DMS53 treated with DMSO at 0.1 percent for 48 hours (cell line): ENCODE data around the gene PTPN3.
"Not testable (repeated sequence)": the region's sequence is repeated elsewhere in the genome, so short reads cannot be mapped to it uniquely, and the experiment has no call there.

Experiments used
- DNase-seq: peaks from one replicate; lab custom pipeline; 2025; ENCODE audit not compliant: unreplicated experiment; lab: John Stamatoyannopoulos, UW

The PTPN3 gene

DNA sequence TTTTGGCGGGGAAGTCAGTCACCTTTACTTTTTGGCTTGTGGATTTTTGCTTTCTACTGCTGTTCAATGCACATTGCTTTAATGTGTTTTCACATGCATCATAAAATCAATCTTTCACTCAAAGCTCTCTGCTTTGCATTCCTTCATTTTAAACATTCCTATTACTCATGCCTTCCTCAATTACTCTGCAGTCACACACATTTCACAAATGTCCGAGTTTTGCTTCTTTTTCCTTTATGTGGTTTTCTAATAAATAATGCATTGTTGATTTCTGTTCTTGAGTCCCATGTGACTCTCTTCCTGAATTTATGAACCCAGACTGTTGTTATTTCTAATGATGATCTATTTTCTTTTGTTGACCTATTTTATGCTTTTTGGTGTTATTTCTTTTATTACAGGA lies 95.0 kb downstream of the PTPN3 start:
- no peak for DNase-seq

DNA sequence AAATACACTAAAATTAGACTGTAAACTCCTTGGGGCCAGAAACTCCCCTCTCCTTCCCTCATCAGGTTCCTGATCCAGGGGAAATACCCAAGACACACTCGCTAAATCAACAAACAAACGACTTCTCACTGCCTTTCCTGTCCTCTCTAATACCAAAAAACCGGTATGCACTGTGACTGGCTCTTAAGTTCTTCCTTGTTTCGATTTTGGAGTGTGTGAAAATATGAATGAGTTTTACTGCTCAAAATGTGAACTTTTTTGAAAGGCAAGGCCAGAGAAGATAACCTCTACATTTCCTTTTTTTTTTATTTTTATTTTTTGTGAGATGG lies 96.2 kb downstream of the PTPN3 start:
- no peak for DNase-seq

DNA sequence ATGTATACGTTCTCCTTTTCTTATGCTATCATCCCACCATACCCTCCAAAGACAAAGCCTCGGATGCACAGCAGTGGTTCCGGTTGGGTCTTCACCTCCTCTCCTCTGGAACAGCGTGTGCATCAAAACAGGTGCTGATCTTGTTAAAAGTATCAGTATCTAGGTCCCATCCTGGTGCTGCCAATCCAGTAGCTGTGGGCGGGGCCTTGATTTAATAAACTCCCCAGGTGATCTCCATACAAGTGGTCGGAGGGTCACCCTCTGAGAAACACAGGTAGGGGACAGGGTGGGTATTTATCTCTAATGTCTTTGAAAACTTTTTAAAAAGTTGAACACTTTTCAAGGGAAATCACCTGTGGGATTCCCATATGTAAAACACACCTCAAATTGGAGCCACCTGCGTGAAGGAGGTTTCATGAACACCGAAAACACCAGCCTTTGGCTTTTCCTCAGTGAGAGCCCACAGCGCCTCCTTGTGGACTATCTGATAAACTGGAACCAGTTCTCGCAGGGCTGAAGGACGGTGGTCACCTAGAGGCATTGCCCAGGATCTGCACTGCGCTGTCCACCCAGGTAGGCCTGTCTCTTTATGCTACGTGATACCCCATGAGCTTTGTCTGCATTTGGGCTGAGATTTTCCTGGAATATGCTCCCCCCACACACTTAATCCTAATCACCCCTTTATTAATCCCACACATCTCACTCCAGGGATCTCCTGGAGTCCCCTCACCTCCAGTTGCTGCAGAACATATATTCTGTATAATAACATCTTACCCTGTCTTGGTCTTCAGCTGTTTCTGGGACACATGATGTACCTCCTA lies 96.7 kb downstream of the PTPN3 start:
- peak; percentile 3 for DNase-seq

DNA sequence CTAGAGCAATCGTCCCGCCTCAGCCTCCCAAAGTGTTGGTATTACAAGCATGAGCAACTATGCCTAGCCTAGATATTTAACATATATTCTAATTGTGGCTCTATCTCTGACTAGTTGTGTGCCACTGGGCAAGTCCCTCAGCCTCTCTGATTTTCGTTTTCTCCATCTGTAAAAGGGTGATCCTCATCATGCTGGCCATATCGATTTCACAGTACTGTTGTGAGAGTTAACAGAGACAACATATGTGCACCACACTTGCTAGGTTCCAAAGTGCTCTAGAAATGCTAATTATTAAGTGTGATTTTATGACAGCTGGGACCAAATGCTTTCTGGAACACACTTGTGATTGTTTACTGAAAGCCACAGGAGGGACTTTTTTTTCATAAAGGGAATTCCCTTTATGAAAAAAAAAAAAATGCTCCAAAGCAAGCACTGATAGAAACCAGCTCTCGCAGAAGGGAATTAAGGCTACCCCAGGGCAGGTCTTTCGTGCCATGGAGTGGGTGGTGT lies 98.8 kb downstream of the PTPN3 start:
- DNase-seq, result no peak

DNA sequence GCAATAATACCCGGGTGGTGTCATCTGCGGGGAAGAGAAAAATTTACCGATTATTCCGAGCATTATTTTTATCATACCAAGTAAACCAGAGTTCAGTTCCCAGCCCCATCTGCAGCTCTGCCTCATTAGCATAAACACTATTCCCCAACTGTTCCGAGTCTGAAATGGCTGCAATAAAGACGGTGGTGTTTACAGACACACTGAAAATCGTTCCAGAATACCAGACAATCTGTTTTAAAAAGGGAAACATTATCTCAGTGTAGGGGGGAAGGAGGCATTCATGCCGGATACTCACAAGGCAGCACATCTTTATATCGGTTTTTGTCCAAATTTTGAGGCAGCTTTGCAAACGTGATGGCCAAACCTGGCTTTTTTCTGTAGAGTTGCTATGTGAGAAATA lies 106.9 kb downstream of the PTPN3 start:
- DNase-seq, result no peak

DNA sequence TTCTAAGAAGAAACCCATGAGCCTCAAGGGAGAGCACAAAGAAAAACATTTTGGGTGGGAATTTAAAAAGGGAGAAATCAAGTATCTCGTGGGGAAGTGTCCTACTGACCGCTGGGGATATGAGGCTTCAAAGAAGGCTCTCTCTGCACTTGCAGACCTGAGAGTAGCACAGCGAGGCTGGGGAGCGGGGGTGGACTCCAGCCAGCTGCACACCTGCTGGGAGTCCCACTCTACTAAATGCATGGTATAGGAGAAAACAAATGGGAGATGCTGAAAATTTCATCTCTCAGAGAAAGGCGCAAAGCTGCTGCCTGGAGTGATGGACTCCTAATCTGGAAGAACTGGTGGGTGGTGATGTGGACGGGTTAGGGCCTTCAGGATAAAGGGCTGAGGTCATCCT lies 110.3 kb downstream of the PTPN3 start:
- DNase-seq, result no peak

DNA sequence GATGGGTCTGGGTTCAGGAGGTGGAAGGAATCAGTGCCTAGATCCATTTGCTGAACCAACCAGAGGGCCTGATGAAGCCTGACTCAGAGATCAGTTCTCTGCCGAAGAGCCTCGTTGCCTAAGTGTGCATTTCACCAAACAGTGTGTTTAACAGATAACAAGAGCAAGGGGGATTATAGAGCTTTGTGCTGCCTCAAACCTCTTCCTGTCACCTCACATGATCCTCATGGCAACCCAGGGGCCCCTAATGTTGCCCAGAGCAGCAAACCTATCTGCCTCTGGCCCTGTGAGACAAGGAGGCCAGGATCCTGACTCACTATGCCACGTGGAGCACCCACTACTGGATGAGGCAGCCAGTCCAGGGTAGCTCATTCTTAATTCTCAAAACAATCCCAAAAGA lies 110.9 kb downstream of the PTPN3 start:
- no peak for DNase-seq

DNA sequence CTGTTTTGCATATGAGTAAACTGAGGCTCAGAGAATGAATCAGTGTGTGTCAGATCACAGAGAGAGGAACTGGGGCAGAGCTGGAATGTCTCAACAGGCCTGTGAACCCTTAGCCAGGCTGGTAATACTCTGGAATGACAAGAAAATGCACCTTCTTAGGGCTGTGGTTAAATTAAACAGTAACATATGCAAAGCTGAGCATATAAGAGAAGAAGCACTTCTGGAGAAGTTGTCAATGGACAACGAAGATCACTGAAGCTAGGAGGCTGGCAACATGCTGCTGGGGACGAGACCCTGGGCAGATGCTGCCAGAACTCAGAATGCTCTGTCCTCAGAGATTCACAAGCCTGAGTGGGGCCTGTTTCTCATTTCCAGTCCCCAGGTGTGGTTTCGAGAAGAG lies 112.6 kb downstream of the PTPN3 start:
- no peak for DNase-seq

DNA sequence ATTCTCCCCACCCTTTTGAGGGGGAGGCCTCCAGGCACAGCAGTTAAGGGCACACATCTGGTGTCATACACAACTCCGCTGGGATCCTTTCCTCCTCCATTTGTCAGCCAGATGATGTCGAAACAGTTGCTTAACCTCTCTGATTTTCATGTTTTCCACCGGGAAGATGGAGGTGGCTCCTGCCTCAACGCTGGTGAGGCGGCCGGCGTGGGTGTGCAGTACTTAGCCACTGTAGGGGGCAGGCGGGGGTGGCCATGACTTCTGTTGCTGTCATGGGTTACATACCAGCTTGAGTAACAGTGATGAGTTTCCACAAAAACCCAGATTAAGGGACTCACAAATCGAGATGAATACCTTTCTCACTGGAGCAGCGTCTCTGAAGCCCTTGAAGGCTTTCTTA lies 114.2 kb downstream of the PTPN3 start:
- no peak for DNase-seq

DNA sequence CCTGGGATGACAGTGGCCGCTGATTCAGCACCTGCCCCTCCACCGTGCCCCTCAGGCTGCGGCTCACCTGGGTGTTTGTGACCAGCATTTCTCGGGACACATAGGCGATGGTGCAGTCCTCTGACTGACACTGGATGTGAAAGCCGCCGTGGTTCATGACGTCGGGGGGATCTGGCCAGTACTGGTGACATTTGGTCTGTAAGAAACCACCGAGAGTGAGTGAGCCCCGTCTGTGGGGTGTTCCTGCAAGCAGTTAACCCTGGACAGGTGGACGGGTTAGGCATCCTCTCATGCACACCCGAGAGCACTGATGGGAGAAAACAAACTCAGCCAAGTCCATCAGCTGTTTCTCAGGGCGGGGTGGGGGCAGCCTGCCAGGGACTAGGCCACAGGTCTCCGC lies 114.8 kb downstream of the PTPN3 start:
- DNase-seq, result no peak

DNA sequence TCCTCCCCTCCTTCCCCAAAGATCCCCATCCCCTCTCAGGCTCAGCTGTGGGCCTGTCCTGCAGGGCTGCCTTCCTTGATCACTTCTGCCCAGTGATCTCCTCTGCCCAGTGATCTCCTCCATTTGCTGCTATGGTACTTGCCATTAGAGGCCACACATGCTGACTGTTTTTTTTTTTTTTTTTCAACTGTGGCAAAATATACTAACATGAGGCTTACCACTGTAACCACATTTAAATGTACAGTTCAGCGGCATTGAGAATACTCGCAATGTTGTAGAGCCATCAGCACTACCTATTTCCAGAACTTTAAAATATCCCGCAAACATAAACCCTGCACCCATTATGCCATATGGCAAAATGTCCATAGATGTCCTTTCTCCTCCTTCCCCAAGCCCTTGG lies 115.5 kb downstream of the PTPN3 start:
- DNase-seq, result no peak

DNA sequence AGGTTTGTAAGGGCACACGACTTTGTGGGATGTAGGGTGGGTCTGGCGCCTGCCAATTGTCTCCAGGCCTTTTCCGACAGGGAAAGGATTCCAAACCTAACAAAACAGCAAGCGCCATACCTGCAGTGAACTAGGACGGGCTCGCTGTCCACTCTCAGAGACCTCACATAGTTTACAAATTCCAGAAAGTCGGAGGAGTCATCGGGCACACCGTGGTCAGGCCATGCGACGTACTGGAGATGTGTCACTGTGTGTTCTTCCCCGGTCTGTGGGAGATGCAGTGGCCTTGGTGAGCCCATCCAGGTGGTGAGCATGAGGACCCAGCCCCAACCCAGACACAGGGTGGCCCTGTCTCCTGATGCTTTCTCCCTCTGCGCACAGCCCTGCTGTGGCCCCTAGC lies 115.9 kb downstream of the PTPN3 start:
- no peak for DNase-seq

DNA sequence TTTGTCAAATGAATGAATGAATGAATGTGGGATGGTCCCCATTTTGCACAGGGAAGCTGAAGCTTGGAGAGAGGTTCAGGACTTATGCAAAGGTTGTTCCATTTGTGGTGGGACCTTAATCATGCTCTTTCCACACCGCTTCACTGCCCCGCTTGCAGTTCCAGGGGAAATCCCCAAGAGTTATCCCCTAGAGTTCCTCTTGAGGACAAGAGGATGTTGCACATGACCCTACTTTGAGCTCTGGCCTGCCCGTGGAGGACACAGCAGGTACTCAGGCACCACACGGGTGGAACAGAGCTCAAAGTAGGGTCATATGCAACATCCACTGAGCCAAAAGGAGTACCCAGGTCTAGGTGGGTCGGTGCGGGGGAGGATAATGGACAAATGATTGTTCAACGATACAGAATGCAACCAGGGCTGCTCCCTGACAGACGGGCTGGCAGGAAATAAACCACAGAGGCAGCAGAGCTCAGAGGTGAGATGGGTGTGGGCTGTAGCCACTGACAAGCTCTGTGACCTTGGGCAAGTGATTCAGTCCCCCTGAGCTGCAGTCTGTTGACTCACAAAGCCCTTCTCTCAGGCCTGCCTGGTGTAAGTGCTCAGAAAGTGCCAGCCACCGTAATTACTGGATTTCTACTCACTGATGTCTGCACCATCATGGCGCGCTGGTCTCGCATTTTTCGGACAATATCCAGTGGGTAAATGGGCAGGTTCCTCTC lies 116.9 kb downstream of the PTPN3 start:
- DNase-seq, result no peak

DNA sequence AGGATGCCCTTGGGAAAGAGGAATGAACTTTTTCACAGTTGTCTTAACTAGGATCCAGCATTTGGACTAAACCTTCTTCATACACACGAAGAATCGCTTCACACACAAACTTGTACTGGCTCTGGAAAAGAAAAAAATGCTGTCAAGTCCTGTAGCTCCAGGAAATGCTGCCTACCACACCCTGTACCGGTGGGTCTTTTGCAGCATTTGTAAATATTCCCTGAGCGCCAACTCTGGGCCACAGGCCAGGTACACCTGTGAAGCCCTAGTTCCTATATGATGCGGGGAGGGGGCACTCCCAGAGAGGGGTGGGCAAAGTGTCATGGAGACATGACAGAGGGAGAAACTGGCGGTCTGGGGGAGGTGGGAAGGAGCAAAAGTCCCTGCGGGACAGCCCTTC lies 118.6 kb downstream of the PTPN3 start:
- DNase-seq, result no peak

DNA sequence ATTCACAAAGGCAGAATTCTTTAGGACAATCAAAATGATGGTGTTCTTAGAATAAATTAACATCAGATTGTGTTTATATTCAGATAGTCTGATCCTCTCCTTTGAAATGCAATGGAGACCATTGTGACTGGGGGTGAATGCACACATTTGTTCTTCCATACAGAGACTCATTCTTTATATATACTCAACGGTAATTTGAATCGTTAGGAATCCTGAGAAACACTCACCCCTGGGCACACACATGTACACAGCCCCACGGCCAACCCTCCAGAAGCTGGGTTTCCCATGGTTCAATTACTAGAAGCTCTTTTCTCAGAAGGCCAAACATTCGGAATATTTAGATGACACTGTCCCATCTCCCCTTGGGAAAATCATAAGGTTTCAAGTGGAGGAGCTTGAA lies 119.8 kb downstream of the PTPN3 start:
- no peak for DNase-seq

DNA sequence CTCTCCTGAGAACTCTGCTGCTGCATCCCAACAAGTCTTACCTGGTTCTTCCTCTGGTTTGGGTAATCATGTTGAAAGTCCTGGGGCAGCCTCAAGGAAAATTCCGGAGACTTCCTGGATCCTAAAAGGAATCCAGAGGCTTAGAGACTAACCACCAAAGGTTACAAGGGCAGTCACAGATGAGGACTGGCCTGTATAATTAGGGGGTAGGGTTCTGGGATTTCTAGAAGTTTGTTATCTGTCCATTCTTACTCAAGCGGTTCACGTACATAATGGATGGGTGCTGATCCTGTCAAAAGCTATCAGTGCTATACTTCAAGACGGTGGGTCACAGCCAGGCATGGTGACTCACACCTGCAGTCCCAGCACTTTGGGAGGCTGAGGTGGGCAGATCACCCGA lies 125.9 kb downstream of the PTPN3 start:
- no peak for DNase-seq

DNA sequence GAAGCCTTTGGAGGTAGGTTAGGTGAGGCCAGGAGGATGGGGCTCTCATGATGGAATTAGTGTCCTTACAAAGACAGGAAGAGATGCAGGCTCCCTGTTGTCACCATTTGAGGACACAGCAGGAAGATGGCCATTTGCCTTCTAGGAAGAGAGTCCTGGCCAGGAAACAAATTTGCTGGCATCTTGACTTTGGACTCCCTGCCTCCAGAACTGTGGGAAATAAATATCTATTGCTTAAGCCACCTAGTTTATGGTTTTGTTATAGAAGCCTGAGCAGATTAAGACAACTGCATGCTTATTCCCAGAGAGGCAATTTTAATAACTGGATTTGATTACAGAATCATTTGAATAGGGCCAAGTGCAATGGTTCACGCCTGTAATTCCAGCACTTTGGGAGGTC lies 126.7 kb downstream of the PTPN3 start:
- no peak for DNase-seq

DNA sequence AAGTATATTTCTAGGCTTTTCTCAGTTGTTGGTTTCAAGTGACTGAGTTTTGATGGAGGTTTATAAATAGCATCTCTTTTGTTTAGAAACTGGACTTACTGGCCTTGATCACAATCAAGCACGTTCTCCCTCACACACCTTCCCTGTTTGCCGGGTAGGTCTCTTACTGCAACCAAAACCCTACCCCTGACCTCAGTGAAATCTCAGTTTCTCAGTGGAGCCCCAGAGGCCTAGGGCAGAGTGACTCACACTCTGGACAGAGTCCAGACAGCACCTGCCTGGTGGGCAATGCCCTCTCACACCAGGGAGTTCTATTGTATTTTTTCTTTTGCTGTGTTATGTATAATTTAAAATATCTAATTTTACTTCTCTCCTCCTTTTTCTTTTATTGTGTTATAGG lies 128.8 kb downstream of the PTPN3 start:
- no peak for DNase-seq

DNA sequence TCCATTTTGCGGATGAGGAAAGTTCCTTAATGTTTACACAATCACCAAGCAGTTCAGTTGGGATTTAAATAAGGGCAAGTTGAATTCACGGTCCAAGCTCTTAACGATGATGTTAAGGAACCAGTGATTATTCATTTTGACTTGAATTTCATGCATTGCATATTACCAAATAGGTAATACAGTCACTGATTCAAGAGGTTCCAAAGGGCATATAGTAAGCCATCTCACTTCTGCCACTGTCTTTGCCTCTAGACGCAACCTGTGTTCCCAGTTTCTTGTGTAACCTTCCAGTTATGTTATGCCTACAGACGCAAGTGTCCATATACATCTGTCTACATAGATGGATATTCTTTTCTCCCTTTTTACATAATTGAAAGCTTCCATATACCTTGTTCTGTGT lies 137.3 kb downstream of the PTPN3 start:
- DNase-seq, result no peak

DNA sequence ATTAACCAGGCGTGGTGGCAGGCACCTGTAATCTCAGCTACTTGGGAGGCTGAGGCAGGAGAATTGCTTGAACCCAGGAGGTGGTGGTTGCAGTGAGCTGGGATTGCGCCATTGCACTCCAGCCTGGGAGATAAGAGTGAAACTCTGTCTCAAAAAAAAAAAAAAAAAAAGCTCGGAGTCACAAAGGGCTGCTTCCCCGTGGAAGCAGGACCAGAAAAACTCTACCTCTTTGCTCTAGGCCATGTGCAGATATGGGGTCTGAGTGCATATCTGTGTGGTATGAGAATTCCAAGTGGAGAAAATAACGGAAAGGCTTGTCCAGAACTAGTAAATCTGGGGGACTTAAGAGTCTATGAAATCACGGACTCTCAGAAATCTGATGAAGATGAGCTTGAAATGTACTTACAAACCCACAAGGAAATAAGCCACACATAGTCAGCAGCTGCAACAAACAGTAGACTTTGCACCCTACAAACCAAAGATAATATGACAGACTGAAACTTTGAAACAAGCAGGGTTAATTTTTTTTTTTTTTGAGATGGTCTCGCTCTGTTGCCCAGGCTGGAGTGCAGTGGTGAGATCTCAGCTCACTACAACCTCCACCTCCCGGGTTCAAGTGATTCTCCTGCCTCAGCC lies 139.0 kb downstream of the PTPN3 start:
- DNase-seq, result not testable (repeated sequence)

DNA sequence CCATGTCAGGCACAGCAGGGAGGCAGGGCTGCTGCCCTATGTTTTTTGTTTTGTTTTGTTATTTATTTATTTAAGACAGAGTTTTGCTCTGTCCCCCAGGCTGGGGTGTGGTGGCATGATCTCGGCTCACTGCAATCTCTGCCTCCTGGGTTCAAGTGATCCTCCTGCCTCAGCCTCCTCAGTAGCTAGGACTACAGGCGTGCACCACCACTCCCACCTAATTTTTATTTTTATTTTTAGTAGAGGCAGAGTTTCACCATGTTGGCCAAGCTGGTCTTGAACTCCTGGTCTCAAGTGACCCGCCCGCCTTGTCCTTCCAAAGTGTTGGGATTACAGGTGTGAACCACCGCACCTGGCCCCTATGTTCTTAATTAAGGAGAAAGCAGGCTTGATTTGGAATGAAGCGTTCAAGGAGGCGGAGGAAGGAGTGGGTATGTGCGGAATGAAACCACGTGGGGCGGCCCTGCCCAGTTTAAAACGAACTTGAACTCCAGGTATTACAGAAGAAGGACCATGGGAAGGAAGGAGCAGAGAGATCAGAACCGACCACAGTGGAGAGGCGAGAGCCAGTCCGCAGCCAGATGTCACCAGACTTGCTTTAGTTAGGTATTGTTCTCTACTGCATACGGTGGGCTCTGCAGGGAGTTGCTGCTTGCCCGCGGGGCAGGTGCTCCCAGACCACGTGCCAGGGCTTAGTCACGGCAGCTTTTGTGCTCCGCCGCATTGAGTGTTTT lies 142.4 kb downstream of the PTPN3 start:
- DNase-seq, result peak; percentile 18
